HepG2 (cell line): ENCODE results near the gene CTTNBP2NL. TPM values are rescaled to one million over a fixed set of nuclear protein-coding genes. Genes with fewer than 3 reads are reported as not detected.
A peak's percentile ranks its signal among the peaks of the same experiment; 100 is the strongest.

Experiments used
- ELF3 ChIP-seq: IDR thresholded peaks from 2 replicates; pipeline ENCODE4 v1.6.1; 2016; ENCODE audit warnings: missing genetic modification reagents, missing compliant biosample characterization
- ERF ChIP-seq: IDR thresholded peaks from 2 replicates; pipeline ENCODE4 v1.6.1; 2018; ENCODE audit warnings: missing biosample characterization, missing genetic modification reagents
- GATAD2A ChIP-seq: IDR thresholded peaks from 2 replicates; pipeline ENCODE4 v1.6.1; 2016
- MXI1 ChIP-seq: IDR thresholded peaks from 3 replicates; pipeline ENCODE4 v1.6.1; 2012; ENCODE audit warnings: low read depth, low read length, inconsistent platforms, borderline replicate concordance
- NR2F6 ChIP-seq, 2 experiments: IDR thresholded peaks; 2 replicates each; pipeline ENCODE4 v1.6.1; 2016; ENCODE audit warnings: antibody characterized with exemption in 1 of 2, mild to moderate bottlenecking in 1 of 2
- ZBTB7B ChIP-seq: sonication (generic); formaldehyde crosslinking; IDR thresholded peaks from 2 replicates; pipeline ENCODE4 v1.4.0; 2020; ENCODE audit warnings: missing genetic modification reagents
- ZNF30 ChIP-seq: sonication (generic); formaldehyde crosslinking; IDR thresholded peaks from 2 replicates; pipeline ENCODE4 v1.5.0; 2020; ENCODE audit warnings: mild to moderate bottlenecking, missing genetic modification reagents
- ZNF589 ChIP-seq: sonication (generic); formaldehyde crosslinking; conservative IDR thresholded peaks from 2 replicates; pipeline ENCODE4 v1.8.0; 2022; ENCODE audit warnings: mild to moderate bottlenecking, moderate library complexity, missing genetic modification reagents
- ZSCAN25 ChIP-seq: sonication (generic); formaldehyde crosslinking; IDR thresholded peaks from 2 replicates; pipeline ENCODE4 v1.8.0; 2022; ENCODE audit warnings: mild to moderate bottlenecking, missing genetic modification reagents
- polyA plus RNA-seq, 8 experiments: library from polyadenylated mRNA; depleted of rRNA in 3 of 8; stranded (reverse) in 7 of 8; unstranded in 1 of 8; fragments of >200 nt; fragmentation: Illumina TruSeq in 4 of 8; extraction: Trizol in 4 of 8; gene quantifications; 2 replicates each; pipeline versions ENCODE4 v1.2.1 to v1.2.3, GENCODE V29; 2011 to 2016; ENCODE audit warnings: low read depth in 4 of 8, missing spikeins in 1 of 8, mixed read lengths in 1 of 8; ENCODE audit not compliant: insufficient read depth in 1 of 8
- total RNA-seq, 5 experiments: library from RNA; depleted of rRNA; stranded (reverse); fragments of >200 nt; fragmentation: Illumina TruSeq; extraction: Trizol; gene quantifications; 2 replicates each; pipeline ENCODE4 v1.2.3, GENCODE V29; 2016; ENCODE audit warnings: low read depth in 1 of 5
- TF ChIP-seq, protein P1 (sequence below), 2 experiments: fragments of 450-650 bp in 1 of 2; sonication (generic) in 1 of 2; formaldehyde crosslinking in 1 of 2; IDR thresholded peaks; 2 replicates each; pipeline versions ENCODE4 v1.6.1 to v1.8.0; 2016 to 2022; ENCODE audit warnings: antibody characterized with exemption in 1 of 2, mild to moderate bottlenecking in 1 of 2, missing genetic modification reagents in 1 of 2
- TF ChIP-seq, protein P2 (sequence below): sonication (generic); formaldehyde crosslinking; IDR thresholded peaks from 2 replicates; pipeline ENCODE4 v1.8.1; 2022; ENCODE audit warnings: mild to moderate bottlenecking, missing genetic modification reagents
- TF ChIP-seq, protein P3 (sequence below): sonication (generic); formaldehyde crosslinking; IDR thresholded peaks from 2 replicates; pipeline ENCODE4 v1.5.1; 2020; ENCODE audit warnings: missing genetic modification reagents, mild to moderate bottlenecking, borderline replicate concordance
- TF ChIP-seq, protein P4 (sequence below): sonication (generic); formaldehyde crosslinking; IDR thresholded peaks from 2 replicates; pipeline ENCODE4 v1.8.1; 2023; ENCODE audit warnings: missing genetic modification reagents, mild to moderate bottlenecking, borderline replicate concordance
- TF ChIP-seq, protein P5 (sequence below): sonication (generic); formaldehyde crosslinking; IDR thresholded peaks from 2 replicates; pipeline ENCODE4 v1.4.0; 2020; ENCODE audit warnings: mild to moderate bottlenecking, low read depth, missing genetic modification reagents

CTTNBP2NL gene
- total and polyA plus RNA-seq, 2 of the 13 experiments (the other 11 are each of a cell fraction or from before 2014, with no cell fraction given), result 2.1 to 4.1 TPM

DNA sequence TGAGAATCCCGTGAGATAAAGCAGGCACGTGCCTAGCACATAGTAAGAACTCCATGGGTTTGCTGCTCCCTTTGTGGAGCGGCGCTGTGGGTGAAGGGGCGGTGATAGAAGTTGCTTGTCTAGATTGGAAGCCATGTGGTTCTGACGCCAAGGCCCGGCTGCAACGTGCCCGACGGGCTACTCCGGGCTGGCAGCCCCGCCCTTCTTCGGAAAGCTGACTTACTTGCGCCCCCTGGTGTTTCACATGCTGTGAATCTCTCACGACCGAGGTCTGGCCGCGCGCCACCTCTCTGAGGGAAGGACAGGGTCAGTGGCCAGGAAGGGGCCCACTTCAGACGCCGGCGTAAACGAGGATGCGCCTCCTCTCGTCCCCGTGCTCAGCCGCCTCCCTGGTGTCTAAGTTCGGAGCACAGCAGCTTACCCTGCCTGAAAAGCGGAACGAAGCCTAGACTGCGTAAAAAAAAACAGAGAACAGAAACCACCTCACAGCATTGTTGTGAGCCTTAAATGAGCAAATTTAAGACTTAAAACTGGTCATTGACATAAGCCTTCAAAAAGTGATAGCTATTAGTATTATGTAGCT is 70.2 kb downstream of the CTTNBP2NL start (continued):
- TF ChIP-seq, protein P1, sequence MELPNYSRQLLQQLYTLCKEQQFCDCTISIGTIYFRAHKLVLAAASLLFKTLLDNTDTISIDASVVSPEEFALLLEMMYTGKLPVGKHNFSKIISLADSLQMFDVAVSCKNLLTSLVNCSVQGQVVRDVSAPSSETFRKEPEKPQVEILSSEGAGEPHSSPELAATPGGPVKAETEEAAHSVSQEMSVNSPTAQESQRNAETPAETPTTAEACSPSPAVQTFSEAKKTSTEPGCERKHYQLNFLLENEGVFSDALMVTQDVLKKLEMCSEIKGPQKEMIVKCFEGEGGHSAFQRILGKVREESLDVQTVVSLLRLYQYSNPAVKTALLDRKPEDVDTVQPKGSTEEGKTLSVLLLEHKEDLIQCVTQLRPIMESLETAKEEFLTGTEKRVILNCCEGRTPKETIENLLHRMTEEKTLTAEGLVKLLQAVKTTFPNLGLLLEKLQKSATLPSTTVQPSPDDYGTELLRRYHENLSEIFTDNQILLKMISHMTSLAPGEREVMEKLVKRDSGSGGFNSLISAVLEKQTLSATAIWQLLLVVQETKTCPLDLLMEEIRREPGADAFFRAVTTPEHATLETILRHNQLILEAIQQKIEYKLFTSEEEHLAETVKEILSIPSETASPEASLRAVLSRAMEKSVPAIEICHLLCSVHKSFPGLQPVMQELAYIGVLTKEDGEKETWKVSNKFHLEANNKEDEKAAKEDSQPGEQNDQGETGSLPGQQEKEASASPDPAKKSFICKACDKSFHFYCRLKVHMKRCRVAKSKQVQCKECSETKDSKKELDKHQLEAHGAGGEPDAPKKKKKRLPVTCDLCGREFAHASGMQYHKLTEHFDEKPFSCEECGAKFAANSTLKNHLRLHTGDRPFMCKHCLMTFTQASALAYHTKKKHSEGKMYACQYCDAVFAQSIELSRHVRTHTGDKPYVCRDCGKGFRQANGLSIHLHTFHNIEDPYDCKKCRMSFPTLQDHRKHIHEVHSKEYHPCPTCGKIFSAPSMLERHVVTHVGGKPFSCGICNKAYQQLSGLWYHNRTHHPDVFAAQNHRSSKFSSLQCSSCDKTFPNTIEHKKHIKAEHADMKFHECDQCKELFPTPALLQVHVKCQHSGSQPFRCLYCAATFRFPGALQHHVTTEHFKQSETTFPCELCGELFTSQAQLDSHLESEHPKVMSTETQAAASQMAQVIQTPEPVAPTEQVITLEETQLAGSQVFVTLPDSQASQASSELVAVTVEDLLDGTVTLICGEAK (IDR thresholded peaks at IDR 0.05), result no peak
- TF ChIP-seq, protein P1 (CRISPR knock-in tag; IDR thresholded peaks at IDR 0.05), result no peak
- TF ChIP-seq ZBTB7B (peak; percentile 69; the same call in 1 of the 2 replicates), ERF (peak; percentile 62; the same call in 1 of the 2 replicates), ZSCAN25 (CRISPR knock-in tag) (0 out of 2 replicates have a peak, but pooled peaks have one; percentile 17), ZNF589 (no peak), GATAD2A (CRISPR knock-in tag) (peak; percentile 82), NR2F6 (IDR thresholded peaks at IDR 0.05) (no peak), NR2F6 (CRISPR knock-in tag; IDR thresholded peaks at IDR 0.05) (peak; percentile 46; the same call in 1 of the 2 replicates), ZNF30 (CRISPR knock-in tag) (no peak), ELF3 (CRISPR knock-in tag) (0 out of 2 replicates have a peak, but pooled peaks have one; percentile 36), MXI1 (peak; percentile 66; the same call in 1 of the 3 replicates)
- TF ChIP-seq, protein P2, sequence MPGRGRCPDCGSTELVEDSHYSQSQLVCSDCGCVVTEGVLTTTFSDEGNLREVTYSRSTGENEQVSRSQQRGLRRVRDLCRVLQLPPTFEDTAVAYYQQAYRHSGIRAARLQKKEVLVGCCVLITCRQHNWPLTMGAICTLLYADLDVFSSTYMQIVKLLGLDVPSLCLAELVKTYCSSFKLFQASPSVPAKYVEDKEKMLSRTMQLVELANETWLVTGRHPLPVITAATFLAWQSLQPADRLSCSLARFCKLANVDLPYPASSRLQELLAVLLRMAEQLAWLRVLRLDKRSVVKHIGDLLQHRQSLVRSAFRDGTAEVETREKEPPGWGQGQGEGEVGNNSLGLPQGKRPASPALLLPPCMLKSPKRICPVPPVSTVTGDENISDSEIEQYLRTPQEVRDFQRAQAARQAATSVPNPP, result 0 out of 2 replicates have a peak, but pooled peaks have one; percentile 39
- TF ChIP-seq, protein P3, sequence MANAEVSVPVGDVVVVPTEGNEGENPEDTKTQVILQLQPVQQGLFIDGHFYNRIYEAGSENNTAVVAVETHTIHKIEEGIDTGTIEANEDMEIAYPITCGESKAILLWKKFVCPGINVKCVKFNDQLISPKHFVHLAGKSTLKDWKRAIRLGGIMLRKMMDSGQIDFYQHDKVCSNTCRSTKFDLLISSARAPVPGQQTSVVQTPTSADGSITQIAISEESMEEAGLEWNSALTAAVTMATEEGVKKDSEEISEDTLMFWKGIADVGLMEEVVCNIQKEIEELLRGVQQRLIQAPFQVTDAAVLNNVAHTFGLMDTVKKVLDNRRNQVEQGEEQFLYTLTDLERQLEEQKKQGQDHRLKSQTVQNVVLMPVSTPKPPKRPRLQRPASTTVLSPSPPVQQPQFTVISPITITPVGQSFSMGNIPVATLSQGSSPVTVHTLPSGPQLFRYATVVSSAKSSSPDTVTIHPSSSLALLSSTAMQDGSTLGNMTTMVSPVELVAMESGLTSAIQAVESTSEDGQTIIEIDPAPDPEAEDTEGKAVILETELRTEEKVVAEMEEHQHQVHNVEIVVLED (CRISPR knock-in tag), result peak; percentile 50; the same call in 1 of the 2 replicates
- TF ChIP-seq, protein P4, sequence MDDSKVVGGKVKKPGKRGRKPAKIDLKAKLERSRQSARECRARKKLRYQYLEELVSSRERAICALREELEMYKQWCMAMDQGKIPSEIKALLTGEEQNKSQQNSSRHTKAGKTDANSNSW (CRISPR knock-in tag), result no peak
- TF ChIP-seq, protein P5, sequence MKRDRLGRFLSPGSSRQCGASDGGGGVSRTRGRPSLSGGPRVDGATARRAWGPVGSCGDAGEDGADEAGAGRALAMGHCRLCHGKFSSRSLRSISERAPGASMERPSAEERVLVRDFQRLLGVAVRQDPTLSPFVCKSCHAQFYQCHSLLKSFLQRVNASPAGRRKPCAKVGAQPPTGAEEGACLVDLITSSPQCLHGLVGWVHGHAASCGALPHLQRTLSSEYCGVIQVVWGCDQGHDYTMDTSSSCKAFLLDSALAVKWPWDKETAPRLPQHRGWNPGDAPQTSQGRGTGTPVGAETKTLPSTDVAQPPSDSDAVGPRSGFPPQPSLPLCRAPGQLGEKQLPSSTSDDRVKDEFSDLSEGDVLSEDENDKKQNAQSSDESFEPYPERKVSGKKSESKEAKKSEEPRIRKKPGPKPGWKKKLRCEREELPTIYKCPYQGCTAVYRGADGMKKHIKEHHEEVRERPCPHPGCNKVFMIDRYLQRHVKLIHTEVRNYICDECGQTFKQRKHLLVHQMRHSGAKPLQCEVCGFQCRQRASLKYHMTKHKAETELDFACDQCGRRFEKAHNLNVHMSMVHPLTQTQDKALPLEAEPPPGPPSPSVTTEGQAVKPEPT (CRISPR knock-in tag), result peak; percentile 56; the same call in 1 of the 2 replicates
